Stimulated activated CD8-positive, alpha-beta memory T cell treated with anti-CD3 and anti-CD28 coated beads, Interleukin-15, amount 100 ng/mL, for 1 hour (primary cell): ENCODE results near the gene RAB3C.
"Not testable (repeated sequence)": the region's sequence is repeated elsewhere in the genome, so short reads cannot be mapped to it uniquely, and the experiment has no call there.

ENCODE experiments used
- DNase-seq: peaks from one replicate; pipeline ENCODE4 v3.0.0-alpha.2; 2020; ENCODE audit warnings: low read depth

The RAB3C gene, protein sequence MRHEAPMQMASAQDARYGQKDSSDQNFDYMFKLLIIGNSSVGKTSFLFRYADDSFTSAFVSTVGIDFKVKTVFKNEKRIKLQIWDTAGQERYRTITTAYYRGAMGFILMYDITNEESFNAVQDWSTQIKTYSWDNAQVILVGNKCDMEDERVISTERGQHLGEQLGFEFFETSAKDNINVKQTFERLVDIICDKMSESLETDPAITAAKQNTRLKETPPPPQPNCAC

DNA sequence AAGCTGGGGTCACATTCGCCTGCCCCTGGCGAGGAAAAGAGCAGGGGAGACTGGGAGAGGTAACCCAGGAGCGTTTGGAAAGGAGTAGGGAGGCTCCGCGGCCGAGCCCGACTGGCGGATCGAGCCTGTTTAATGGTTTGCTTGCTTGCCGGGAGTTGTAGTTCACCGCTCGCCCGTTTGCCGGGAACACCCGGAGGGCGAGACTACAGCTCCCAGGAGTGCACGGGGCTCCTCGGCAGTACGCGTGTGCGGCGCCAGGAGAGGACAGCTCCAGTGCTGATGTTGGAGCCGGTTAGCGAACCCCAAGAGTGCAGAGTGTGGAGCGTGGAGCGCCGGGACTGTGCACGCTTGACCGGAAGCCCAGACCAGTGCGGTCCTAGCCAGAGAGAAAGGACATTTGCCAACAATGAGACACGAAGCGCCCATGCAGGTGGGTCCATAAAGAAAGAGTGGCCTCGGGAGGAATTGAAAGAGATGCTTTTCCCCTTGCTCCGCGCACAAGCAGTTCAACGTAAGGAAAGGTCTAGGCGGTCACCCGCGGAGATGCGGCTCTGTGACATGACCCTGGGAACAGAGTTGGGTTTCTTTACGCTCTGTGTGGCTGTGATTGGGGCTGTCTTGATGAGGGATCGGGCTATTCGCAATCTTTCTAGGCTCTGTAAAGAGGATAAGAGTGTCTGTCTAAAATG, at the start of gene RAB3C:
Gene RAB3C, plus strand, starts transcription at position 273 of the 689 bp plus-strand sequence. Its CDS starts 134 bp downstream, at position 407.
- DNase-seq: no peak

DNA sequence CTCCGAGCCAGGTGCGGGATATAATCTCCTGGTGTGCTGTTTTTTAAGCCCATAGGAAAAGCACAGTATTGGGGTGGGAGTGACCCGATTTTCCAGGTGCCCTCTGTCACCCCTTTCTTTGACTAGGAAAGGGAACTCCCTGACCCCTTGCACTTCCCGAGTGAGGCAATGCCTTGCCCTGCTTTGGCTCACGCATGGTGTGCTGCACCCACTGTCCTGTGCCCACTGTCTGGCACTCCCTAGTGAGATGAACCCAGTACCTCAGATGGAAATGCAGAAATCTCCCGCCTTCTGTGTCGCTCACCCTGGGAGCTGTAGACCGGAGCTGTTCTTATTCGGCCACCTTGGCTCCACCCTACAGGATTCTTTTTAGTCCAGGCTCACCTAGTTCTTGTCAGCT, 40.9 kb upstream of the RAB3C start:
- not testable (repeated sequence) for DNase-seq

DNA sequence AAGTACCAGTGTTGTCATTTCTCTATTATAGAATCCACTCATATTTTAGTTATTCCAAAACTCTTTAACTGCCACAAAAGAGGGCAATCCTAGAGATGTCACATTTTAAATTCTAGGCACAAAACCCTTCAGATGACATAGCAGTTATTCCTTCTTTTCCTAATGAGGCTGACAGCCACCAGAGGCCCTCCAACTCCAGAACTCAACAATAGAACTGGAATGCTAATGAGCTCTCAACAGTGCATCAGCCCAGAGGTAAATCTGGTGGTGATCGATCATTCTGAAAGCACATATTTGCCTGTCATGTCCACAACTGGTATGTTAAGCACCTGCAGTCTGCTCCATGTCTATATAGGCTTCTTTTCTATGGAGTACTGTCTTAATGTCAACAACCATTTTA, 40.2 kb upstream of the RAB3C start:
- no peak for DNase-seq

DNA sequence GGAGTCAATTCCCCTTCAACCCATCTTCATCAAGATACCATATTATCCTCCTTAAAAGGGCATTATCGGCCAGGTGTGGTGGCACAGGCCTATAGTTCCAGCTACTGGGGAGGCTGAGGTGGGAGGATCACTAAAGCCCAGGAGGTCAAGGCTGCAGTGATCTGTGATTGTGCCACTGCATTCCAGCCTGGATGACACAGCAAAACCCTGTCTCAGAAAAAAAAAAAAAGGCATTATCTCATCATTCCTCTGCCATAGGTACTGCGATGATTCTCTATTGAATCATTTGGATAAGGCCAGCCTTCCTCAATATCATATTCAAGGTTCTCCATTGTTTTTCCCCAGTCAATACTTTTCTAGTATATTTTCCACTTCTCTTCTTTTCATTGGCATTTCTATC, 39.2 kb upstream of the RAB3C start:
- DNase-seq: no peak

DNA sequence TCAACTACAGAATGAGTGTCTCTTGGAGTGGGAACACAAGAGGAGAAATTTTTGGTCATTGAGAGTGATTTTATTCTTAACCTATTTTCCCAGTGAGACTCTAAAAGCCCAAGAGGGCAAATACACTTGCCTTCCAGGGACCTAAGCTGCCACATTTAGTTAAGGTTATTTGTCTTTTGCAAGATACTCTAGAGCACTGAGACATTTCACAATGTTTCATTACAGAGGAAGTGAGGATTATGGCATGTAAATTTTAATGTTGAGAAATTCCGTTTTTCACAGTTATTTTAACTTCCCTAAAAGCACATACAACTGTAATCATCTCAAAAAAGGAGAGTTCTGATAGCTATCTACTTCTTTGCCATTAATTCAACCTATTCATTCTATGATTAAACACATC, 38.7 kb upstream of the RAB3C start:
- DNase-seq: no peak

DNA sequence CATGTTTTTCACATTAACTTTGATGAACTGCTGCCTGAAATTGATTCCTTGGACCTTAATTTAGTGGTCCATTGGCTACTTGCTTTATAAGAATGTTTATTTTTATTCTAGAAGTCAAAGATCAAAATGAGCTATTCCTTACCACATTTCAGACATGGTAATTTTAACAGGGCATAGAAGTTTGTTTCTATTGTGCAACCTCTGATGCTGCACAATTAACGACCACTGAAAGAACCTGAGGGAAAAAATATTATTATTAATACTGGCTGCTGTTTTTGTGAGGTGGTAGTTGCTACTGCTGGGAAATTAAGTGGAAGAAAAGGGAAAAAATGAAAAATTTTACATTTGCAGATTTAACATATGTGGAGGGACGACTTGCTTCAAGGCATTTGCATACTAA, 37.9 kb upstream of the RAB3C start:
- no peak for DNase-seq

DNA sequence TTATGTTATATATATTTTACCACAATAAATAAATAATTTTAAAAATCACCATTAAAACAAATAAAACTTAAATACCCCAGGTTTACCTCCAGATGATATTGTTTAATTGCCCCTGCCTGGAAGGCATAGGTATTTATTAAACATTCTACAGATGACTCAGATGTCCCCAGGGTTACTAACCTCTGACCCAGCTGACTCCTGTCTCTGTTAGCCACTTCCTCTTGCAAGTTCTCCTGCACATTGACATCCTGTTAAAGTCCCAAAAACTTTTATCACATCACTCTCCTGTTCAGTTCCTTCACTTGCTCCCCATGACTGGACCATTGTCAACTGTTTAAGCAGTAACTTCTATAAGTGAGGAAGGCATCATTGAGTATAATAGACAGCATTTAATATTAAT, 37.0 kb upstream of the RAB3C start:
- DNase-seq: no peak

DNA sequence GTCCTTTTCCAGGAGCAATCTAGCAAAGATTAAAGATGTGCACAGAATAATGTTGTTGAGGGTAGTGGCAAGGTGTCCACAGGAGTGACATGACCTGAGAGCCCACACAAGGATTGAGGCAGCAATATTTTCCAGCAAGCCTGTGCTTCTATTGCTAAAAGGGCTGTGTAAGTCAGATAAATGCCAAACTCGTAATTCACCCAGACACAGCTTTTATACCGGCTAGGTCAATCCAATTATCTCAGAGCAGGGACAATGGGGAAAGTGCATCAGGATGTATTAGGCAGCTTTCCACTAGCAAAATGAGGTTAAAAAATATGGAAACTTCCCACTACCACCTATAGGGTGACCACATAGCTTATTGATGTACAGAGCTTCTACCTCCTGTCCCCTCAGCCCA, 34.8 kb upstream of the RAB3C start:
- no peak for DNase-seq

DNA sequence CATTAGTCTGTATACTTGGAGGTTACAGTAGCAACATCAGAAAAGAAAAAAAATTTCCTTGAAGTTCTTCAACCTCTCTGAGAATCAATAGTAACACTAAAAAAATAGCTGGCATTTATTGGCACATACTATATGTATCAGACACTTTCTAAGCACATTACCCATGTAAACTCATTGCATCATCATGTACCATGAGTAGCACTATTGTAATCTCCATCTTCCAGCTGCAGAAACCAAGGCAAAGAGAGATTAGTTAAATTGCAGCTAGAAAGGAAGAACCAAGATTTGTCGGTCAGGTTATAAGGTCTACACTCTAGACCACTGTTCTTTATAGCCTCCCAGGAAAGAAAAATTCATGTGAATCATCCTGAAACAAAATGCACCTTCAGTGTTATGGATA, 31.4 kb upstream of the RAB3C start:
- DNase-seq: no peak

DNA sequence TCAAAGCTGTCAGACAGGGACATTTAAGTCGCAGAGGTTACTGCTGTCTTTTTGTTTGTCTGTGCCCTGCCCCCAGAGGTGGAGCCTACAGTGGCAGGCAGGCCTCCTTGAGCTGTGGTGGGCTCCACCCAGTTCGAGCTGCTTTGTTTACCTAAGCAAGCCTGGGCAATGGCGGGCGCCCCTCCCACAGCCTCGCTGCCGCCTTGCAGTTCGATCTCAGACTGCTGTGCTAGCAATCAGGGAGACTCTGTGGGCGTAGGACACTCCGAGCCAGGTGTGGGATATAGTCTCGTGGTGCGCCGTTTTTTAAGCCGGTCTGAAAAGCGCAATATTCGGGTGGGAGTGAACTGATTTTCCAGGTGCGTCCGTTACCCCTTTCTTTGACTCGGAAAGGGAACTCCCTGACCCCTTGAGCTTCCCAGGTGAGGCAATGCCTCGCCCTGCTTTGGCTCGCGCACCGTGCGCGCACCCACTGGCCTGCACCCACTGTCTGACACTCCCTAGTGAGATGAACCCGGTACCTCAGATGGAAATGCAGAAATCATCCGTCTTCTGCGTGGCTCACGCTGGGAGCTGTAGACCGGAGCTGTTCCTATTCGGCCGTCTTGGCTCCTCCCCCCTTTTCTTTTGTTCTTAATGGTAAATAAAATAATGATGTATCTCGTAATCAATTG, 25.1 kb upstream of the RAB3C start:
- not testable (repeated sequence) for DNase-seq

DNA sequence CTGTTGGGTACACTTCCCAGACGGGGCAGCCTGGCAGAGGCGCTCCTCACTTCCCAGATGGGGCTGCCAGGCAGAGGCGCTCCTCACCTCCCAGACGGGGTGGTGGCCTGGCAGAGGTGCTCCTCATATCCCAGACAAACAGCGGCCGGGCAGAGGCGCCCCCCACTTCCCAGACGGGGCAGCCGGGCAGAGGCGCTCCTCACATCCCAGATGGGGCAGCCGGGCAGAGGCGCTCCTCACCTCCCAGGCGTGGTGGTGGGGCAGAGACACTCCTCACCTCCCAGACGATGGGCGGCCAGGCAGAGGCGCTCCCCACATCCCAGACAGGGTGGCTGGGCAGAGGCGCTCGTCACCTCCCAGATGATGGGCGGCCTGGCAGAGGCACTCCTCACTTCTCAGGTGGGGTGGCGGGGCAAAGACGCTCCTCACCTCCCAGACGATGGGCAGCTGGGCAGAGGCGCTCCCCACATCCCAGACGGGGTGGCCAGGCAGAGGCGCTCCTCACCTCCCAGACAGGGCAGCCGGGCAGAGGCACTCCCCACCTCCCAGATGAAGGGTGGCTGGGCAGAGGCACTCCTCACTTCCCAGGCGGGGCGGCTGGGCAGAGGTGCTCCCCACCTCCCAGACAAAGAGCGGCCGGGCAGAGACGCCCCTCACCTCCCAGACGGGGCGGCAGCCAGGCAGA, 19.7 kb upstream of the RAB3C start:
- DNase-seq: not testable (repeated sequence)

DNA sequence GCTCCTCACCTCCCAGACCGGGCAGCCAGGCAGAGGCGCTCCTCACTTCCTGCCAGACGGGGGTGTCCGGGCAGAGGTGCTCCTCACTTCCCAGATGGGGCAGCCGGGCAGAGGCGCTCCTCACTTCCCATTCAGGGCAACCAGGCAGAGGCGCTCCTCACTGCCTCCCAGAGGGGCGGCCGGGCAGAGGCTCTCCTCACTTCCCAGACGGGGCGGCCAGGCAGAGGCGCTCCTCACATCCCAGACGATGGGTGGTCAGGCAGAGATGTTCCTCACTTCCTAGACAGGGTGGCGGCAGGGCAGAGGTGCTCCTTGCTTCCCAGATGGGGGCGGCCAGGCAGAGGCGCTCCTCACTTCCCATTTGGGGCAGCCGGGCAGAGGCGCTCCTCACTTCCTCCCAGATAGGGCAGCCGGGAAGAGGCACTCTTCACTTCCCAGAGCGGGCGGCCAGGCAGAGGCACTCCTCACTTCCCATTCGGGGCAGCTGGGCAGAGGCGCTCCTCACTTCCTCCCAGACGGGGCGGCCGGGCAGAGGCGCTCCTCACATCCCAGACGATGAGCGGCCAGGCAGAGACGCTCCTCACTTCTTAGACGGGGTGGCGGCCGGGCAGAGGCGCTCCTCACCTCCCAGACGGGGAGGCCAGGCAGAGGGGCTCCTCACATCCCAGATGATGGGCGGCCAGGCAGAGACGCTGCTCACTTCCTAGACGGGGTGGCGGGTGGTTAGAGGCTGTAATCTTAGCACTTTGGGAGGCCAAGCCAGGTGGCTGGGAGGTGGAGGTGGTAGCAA, 18.6 kb upstream of the RAB3C start:
- DNase-seq: not testable (repeated sequence)

DNA sequence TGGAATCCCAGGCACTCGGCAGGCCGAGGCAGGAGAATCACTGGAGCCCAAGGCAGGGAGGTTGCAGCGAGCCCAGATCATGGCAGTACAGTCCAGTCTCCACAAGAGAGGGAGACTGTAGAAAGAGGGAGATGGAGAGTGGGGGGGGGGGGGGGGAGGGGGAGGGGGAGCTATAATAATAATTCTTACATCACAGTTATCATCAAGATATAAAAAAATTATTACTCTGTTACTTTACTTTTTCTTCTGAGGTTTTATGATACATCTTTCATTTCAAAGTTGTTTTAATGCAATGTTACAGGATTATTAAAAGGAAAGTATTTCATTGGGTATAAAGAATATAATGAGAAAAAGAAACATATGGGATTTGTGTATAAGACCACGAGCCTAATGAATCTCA, 17.8 kb upstream of the RAB3C start:
- DNase-seq: no peak

DNA sequence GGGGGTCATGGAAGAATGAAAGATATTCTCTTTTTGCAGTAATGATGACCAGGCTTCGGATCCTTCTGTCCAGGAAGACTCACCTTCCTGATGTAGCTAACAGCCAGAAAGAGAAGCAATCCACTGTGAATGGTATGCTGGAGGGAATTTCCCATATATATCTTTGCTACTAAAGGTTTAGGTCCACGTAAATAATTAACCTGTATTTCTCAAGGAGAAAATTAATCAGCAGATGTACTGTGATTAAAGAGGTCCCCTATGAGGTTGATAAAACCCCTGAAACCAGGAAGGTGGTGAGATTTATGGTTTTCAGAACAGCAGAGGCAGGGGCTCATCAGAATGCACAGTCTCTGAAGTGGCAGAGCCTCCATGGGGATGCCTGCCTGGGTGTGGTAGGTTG, 11.4 kb upstream of the RAB3C start:
- no peak for DNase-seq

DNA sequence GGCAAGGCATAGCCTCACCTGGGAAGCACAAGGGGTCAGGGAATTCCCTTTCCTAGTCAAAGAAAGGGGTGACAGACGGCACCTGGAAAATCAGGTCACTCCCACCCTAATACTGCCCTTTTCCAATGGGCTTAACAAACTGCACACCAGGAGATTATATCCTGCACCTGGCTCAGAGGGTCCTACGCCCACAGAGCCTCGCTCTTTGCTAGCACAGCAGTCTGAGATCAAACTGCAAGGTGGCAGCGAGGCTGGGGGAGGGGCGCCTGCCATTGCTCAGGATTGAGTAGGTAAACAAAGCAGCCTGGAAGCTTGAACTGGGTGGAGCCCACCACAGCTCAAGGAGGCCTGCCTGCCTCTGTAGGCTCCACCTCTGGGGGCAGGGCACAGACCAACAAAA, 9.9 kb upstream of the RAB3C start:
- DNase-seq: not testable (repeated sequence)

DNA sequence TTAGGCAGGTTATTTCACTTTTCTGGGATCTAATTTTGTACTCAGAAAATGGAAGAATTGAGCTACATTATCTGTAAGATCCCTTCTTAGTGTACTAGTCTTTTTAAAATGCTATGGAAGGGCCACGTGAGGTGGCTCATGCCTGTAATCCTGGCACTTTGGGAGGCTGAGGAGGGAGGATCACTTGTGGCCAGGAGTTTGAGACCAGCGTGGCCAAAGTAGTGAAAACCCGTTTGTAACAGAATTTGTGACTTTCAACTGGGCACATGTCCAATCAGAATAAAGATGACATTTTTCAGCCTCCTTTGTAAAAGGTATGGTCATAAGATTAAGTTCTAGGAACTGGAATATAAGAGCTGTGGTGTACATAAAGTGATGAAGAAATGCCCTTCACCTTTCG, 3.1 kb upstream of the RAB3C start:
- no peak for DNase-seq

DNA sequence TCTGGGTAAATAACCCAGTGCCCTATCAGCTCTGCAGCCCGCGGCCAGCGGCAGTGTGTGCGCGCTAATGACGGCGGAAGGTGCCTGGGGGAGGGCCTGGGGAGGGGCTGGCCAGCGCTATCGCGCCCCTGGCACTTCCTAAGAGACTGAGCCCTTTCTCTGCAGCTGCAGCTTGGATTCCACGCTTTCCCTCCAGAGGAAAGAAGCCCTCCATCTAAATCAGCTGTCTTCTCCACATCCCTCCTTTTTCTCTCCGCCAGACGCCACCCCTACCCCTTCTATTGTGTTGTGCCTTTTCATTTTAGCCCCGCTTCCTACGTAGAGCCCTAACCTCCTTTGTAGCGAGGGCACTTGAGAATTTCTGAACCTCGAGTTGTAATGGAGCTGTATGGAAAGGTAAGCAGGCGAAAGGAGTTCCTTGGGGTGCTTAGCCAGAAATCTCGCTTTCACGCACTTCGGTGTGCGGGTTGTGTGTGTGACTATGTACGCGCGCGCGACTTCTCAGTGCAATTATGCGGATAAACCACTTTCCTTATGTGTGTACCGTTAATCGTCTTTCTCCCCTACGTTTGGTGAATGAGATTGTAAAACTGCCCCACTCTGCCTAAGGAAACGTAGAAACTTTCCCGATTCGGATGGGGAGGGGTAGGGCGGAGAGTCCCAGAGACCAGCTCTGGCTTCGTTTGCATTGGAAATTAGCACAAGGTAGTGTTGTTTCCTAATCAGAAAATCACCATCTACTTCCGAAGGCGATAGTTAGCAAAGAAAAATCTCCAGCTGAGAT, 664 bp upstream of the RAB3C start:
- no peak for DNase-seq

DNA sequence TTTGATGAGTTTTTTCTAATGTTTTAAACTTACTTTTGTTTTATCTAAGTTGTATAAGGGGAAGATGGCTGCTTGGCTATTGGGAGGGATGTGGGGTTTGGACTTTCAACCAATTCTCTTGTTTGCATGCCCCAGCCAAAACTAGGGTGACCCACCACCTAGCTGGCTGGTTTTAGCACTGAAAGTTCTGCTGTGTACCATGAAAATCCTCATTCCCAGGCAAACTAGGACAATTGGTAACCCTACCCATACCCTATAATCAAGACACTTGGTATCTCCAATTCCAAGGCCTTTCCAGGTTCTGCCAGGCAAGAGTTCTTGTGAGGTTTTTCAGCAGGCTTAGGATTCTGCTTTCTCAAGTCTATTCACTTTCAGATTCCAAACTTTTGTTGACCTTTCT, 13.1 kb downstream of the RAB3C start:
- no peak for DNase-seq

DNA sequence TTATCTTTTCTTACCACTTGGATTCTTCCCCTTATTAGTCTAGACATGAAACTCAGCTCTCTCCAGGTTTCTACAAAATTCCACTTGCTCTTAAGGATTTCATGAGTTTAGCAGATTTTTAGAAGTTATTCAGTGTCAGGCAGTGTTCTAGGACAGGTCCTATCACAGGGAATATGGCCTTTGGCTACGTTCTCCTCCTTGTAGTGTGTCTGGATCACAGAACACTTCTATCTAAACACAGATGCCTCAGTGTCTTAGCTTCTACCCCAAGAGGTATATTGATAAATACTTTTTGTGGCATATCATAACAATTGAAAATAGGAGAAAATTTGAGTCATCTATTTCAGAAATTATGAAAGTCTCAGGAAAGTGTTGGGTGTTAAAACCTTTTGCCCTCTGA, 15.6 kb downstream of the RAB3C start:
- DNase-seq: no peak

DNA sequence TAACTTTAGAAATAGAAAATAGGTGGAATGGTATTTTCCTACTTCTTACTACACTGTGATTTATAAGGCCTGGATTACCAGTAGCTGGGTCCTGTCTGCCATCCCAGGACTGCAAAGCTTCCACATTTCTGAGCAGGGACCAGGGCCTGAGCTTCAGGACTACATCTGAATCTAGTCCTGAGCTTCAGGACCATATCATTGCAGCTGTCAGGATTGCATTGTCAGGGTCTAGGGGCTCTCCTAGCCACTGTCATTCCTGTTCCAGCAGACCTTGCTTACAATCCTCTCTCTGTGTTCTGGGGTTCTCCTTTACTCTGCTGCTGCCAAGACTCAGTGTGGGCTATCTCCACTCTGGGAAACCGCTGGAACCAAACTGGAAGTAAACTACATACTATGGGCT, 16.3 kb downstream of the RAB3C start:
- DNase-seq: no peak

DNA sequence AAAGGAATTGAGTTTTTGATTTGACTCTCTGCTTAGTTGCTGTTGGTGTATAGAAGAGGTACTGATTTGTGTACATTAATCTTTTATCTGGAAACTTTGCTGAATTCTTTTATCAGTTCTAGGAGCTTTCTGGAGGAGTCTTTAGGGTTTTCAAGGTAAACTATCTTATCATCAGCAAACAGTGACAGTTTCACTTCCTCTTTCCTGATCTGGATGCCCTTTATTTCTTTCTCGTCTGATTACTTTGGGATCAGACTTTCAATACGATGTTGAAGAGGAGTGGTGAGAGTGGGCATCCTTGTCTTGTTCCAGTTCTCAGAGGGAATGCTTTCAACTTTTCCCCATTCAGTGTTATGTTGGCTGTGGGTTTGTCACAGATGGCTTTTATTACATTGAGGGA, 17.7 kb downstream of the RAB3C start:
- not testable (repeated sequence) for DNase-seq
